CD8-positive, alpha-beta memory T cell (primary cell): ENCODE data around the gene NPC1L1. TPM values are rescaled to one million over a fixed set of nuclear protein-coding genes. Genes with fewer than 3 reads are reported as not detected.

ENCODE experiments used
- CTCF ChIA-PET: fragments of 350-600 bp; sonication (Branson Sonifier 250); formaldehyde crosslinking; loops from one replicate; lab custom pipeline; 2021; ENCODE audit warnings: antibody characterized with exemption; lab: Charles Lee
- POLR2A ChIA-PET: fragments of 350-600 bp; sonication (Branson Sonifier 250); formaldehyde crosslinking; loops from one replicate; lab custom pipeline; 2021; ENCODE audit warnings: antibody characterized with exemption; lab: Charles Lee
- DNase-seq, 5 donors: peaks; one replicate each; pipeline versions ENCODE4 v3.0.0 to v3.0.0-alpha.2; 2020 to 2022; ENCODE audit warnings: mixed read lengths in 1 of 5
- H3K27ac ChIP-seq: one replicate; pipeline ENCODE4 v1.7.0; 2013; ENCODE audit warnings: low read depth, mild to moderate bottlenecking, low read length, moderate library complexity
- H3K27me3 ChIP-seq: 2 replicates; pipeline ENCODE4 v1.7.0; 2013; ENCODE audit warnings: low read length, mild to moderate bottlenecking; ENCODE audit not compliant: insufficient read depth, poor library complexity, severe bottlenecking
- H3K36me3 ChIP-seq: 2 replicates; pipeline ENCODE4 v1.7.0; 2013; ENCODE audit warnings: mild to moderate bottlenecking, low read length, moderate library complexity; ENCODE audit not compliant: insufficient read depth
- H3K4me1 ChIP-seq: 2 replicates; pipeline ENCODE4 v1.7.0; 2013; ENCODE audit warnings: mild to moderate bottlenecking, low read length, moderate library complexity; ENCODE audit not compliant: insufficient read depth
- H3K4me3 ChIP-seq: 2 replicates; pipeline ENCODE4 v1.7.0; 2013; ENCODE audit warnings: mild to moderate bottlenecking, low read length
- H3K9me3 ChIP-seq: 2 replicates; pipeline ENCODE4 v1.7.0; 2013; ENCODE audit warnings: mild to moderate bottlenecking, low read length
- H3K27ac Mint-ChIP-seq, 8 donors: one replicate each; pipeline ENCODE4 v1.8.0; 2020 to 2021; ENCODE audit warnings: mixed read lengths in 8 of 8, mild to moderate bottlenecking in 6 of 8, inconsistent platforms in 3 of 8, moderate library complexity in 3 of 8
- H3K27me3 Mint-ChIP-seq, 2 donors: one replicate each; pipeline ENCODE4 v1.8.0; 2020 to 2021; ENCODE audit warnings: mixed read lengths in 2 of 2, mild to moderate bottlenecking in 1 of 2, moderate library complexity in 1 of 2
- H3K36me3 Mint-ChIP-seq, 3 donors: one replicate each; pipeline ENCODE4 v1.8.0; 2020 to 2021; ENCODE audit warnings: mixed read lengths in 3 of 3, inconsistent platforms in 1 of 3, mild to moderate bottlenecking in 1 of 3
- H3K4me1 Mint-ChIP-seq, 3 donors: one replicate each; pipeline ENCODE4 v1.8.0; 2020 to 2021; ENCODE audit warnings: mixed read lengths in 3 of 3, inconsistent platforms in 1 of 3, mild to moderate bottlenecking in 1 of 3
- H3K4me3 Mint-ChIP-seq, 7 donors: one replicate each; pipeline ENCODE4 v1.8.0; 2020 to 2021; ENCODE audit warnings: mixed read lengths in 7 of 7, mild to moderate bottlenecking in 6 of 7, moderate library complexity in 4 of 7, inconsistent platforms in 2 of 7
- H3K9me3 Mint-ChIP-seq, 5 donors: one replicate each; pipeline ENCODE4 v1.8.0; 2020 to 2022; ENCODE audit warnings: mixed read lengths in 5 of 5, mild to moderate bottlenecking in 3 of 5, moderate library complexity in 2 of 5, inconsistent platforms in 1 of 5
- polyA plus RNA-seq: library from polyadenylated mRNA; unstranded; fragments of 300-500 nt; fragmentation: Illumina TruSeq; gene quantifications from one replicate; pipeline ENCODE4 v1.2.3, GENCODE V29; 2021
- total RNA-seq, 2 experiments: library from RNA; stranded (reverse); gene quantifications; one replicate each; pipeline ENCODE4 v1.2.3, GENCODE V29; 2021

NPC1L1 gene
- not detected for total RNA-seq
- polyA plus RNA-seq: not detected

GRCh38 chr7:44541028-44541869, at the start of gene NPC1L1:
Gene NPC1L1, minus strand, starts transcription at chr7:44541330. Its CDS starts 71 bp downstream, at chr7:44541259.
- Histone ChIP-seq H3K4me3 (no peak within 1 kb of the TSS), H3K36me3 (no peaks in the 10 kb centered on the region), H3K4me1 (no peaks in the 10 kb centered on the region), H3K9me3 (no peaks in the 10 kb centered on the region), H3K27me3 (no peaks in the 10 kb centered on the region), H3K27ac (no peak within 1 kb of the TSS)
- Mint-ChIP-seq H3K4me3 (no peak within 1 kb of the TSS), H3K36me3 (peaks cover 0 to 2% (median 0%) of the 10 kb centered on the region in 3 donors), H3K4me1 (no peaks in the 10 kb centered on the region), H3K27me3 (peaks cover 6 to 7% of the 10 kb centered on the region in 2 donors), H3K27ac (no peak within 1 kb of the TSS), H3K9me3 (no peaks in the 10 kb centered on the region)
- CTCF ChIA-PET: no interaction called here
- POLR2A ChIA-PET: no interaction called here
- no peak for DNase-seq

GRCh38 chr7:44590910-44591309, 49.8 kb upstream of the NPC1L1 start:
- Mint-ChIP-seq H3K27ac (no peak overlapping the region), H3K27me3 (peaks cover 3% of the 10 kb centered on the region in 2 donors), H3K4me3 (no peak overlapping the region), H3K9me3 (no peaks in the 10 kb centered on the region), H3K4me1 (peaks cover 5 to 7% (median 7%) of the 10 kb centered on the region in 3 donors), H3K36me3 (no peaks in the 10 kb centered on the region)
- no peak for DNase-seq
- no peak overlapping the region for H3K27ac ChIP-seq
- no peaks in the 10 kb centered on the region for H3K27me3 ChIP-seq
- POLR2A ChIA-PET: interaction anchor here (1.0 to 2.2 kb wide), 2 partner anchors 8 to 48 kb away, joined by 5 read pairs; no protein-coding TSS in a partner anchor
- H3K4me1 ChIP-seq: peaks cover 6% of the 10 kb centered on the region
- no peak overlapping the region for H3K4me3 ChIP-seq
- no peaks in the 10 kb centered on the region for H3K9me3 ChIP-seq
- H3K36me3 ChIP-seq: no peaks in the 10 kb centered on the region
- CTCF ChIA-PET: interaction anchor here (0.6 to 1.4 kb wide), 4 partner anchors 93 to 341 kb away, joined by 3 to 4 read pairs (median 3); partner anchors contain the start of gene H2AZ2

GRCh38 chr7:44587843-44588711, 46.9 kb upstream of the NPC1L1 start:
- Mint-ChIP-seq H3K27ac (peak overlapping the region in 5 of 8 donors; percentile 17 to 66 (median 40)), H3K27me3 (no peaks in the 10 kb centered on the region), H3K9me3 (no peaks in the 10 kb centered on the region), H3K36me3 (no peaks in the 10 kb centered on the region), H3K4me1 (peaks cover 5 to 10% (median 7%) of the 10 kb centered on the region in 3 donors), H3K4me3 (no peak overlapping the region)
- CTCF ChIA-PET: interaction anchor here (0.8 to 1.7 kb wide), 11 partner anchors 13 to 307 kb away, joined by 3 to 7 read pairs (median 4); partner anchors contain the start of gene H2AZ2
- no peak overlapping the region for H3K27ac ChIP-seq
- H3K4me1 ChIP-seq: peaks cover 7% of the 10 kb centered on the region
- no peaks in the 10 kb centered on the region for H3K36me3 ChIP-seq
- no peak overlapping the region for H3K4me3 ChIP-seq
- H3K9me3 ChIP-seq: no peaks in the 10 kb centered on the region
- peak; percentile 35 to 66 (median 49) for DNase-seq
- POLR2A ChIA-PET: no interaction called here
- no peaks in the 10 kb centered on the region for H3K27me3 ChIP-seq

- peaks cover 25% of the 10 kb centered on the region for H3K4me1 ChIP-seq
- peak overlapping the region; percentile 96 for H3K4me3 ChIP-seq
- CTCF ChIA-PET: interaction anchor here (1.0 to 3.6 kb wide), 8 partner anchors 8 to 552 kb away, joined by 3 to 18 read pairs (median 6); partner anchors contain the start of genes H2AZ2 and OGDH
- Mint-ChIP-seq H3K4me1 (peaks cover 23 to 52% (median 40%) of the 10 kb centered on the region in 3 donors), H3K27ac (peak overlapping the region; percentile 96 to 98 (median 97)), H3K36me3 (peaks cover 3 to 37% (median 14%) of the 10 kb centered on the region in 3 donors), H3K27me3 (peaks cover 0 to 3% of the 10 kb centered on the region in 2 donors), H3K4me3 (peak overlapping the region; percentile 86 to 96 (median 90)), H3K9me3 (peaks cover 0 to 3% (median 0%) of the 10 kb centered on the region in 5 donors)
- no peaks in the 10 kb centered on the region for H3K27me3 ChIP-seq
- H3K36me3 ChIP-seq: peaks cover 24% of the 10 kb centered on the region
- H3K27ac ChIP-seq: peak overlapping the region; percentile 99
- no peak for DNase-seq
- POLR2A ChIA-PET: interaction anchor here (0.8 to 3.0 kb wide), 7 partner anchors 8 to 302 kb away, joined by 3 to 40 read pairs (median 16); partner anchors contain the start of genes DDX56, H2AZ2, PPIA and PURB
- H3K9me3 ChIP-seq: no peaks in the 10 kb centered on the region
Measured at GRCh38 chr7:44583146-44583865, 42.2 kb upstream of the NPC1L1 start.

GRCh38 chr7:44581879-44582603, 40.9 kb upstream of the NPC1L1 start, which contains the start of gene TMED4:
Gene TMED4, minus strand, starts transcription at chr7:44582231. Its CDS starts 25 bp downstream, at chr7:44582206.
- Mint-ChIP-seq H3K27ac (peak within 1 kb of the TSS; percentile 96 to 98 (median 97)), H3K27me3 (peaks cover 0 to 3% of the 10 kb centered on the region in 2 donors), H3K9me3 (peaks cover 0 to 3% (median 0%) of the 10 kb centered on the region in 5 donors), H3K36me3 (peaks cover 3 to 44% (median 14%) of the 10 kb centered on the region in 3 donors), H3K4me3 (peak within 1 kb of the TSS; percentile 86 to 96 (median 90)), H3K4me1 (peaks cover 19 to 49% (median 35%) of the 10 kb centered on the region in 3 donors)
- H3K9me3 ChIP-seq: no peaks in the 10 kb centered on the region
- peaks cover 28% of the 10 kb centered on the region for H3K36me3 ChIP-seq
- H3K4me1 ChIP-seq: peaks cover 21% of the 10 kb centered on the region
- ChIA-PET CTCF (interaction anchor here (1.0 to 3.6 kb wide), 12 partner anchors 9 to 554 kb away, joined by 3 to 18 read pairs (median 4); partner anchors contain the start of genes DDX56, H2AZ2 and OGDH), POLR2A (interaction anchor here (0.5 to 3.0 kb wide), 20 partner anchors 9 to 882 kb away, joined by 3 to 40 read pairs (median 4); partner anchors contain the start of genes DDX56, H2AZ2, OGDH and PPIA)
- peak; percentile 100 for DNase-seq
- H3K4me3 ChIP-seq: peak within 1 kb of the TSS; percentile 96
- peak within 1 kb of the TSS; percentile 99 for H3K27ac ChIP-seq
- H3K27me3 ChIP-seq: no peaks in the 10 kb centered on the region

- Mint-ChIP-seq H3K4me1 (peaks cover 20 to 50% (median 35%) of the 10 kb centered on the region in 3 donors), H3K27ac (peak overlapping the region; percentile 96 to 98 (median 97)), H3K9me3 (peaks cover 0 to 3% (median 0%) of the 10 kb centered on the region in 5 donors), H3K36me3 (peaks cover 4 to 48% (median 15%) of the 10 kb centered on the region in 3 donors), H3K27me3 (peaks cover 0 to 3% of the 10 kb centered on the region in 2 donors), H3K4me3 (peak overlapping the region; percentile 86 to 96 (median 90))
- DNase-seq: peak; percentile 35 to 69 (median 54)
- no peaks in the 10 kb centered on the region for H3K27me3 ChIP-seq
- H3K4me3 ChIP-seq: peak overlapping the region; percentile 85
- H3K36me3 ChIP-seq: peaks cover 28% of the 10 kb centered on the region
- H3K27ac ChIP-seq: peak overlapping the region; percentile 99
- H3K4me1 ChIP-seq: peaks cover 21% of the 10 kb centered on the region
- CTCF ChIA-PET: interaction anchor here (1.0 to 3.6 kb wide), 9 partner anchors 8 to 303 kb away, joined by 3 to 18 read pairs (median 4); partner anchors contain the start of genes DDX56 and H2AZ2
- POLR2A ChIA-PET: interaction anchor here (0.6 to 3.0 kb wide), 13 partner anchors 8 to 304 kb away, joined by 3 to 40 read pairs (median 6); partner anchors contain the start of genes DDX56, H2AZ2, OGDH and PPIA
- no peaks in the 10 kb centered on the region for H3K9me3 ChIP-seq
Measured at GRCh38 chr7:44580945-44581878, 40.1 kb upstream of the NPC1L1 start.
